OCI-LY7 (cell line): Measurements from ENCODE around the gene CCSAP. TPM values are rescaled to one million over a fixed set of nuclear protein-coding genes. Genes with fewer than 3 reads are reported as not detected.

Experiments used
- BruUV-seq: library from RNA; stranded (reverse); fragments of 400-500 nt; replicated peaks from 2 replicates; lab custom pipeline; 2021; lab: Mats Ljungman, UMichigan
- CTCF ChIA-PET: fragments of 300-600 bp; sonication (Branson Sonifier 250); formaldehyde crosslinking; loops from one replicate; lab custom pipeline; 2022; ENCODE audit warnings: antibody characterized with exemption; ENCODE audit not compliant: unreplicated experiment; lab: Charles Lee
- POLR2A ChIA-PET: fragments of 300-600 bp; sonication (Branson Sonifier 250); formaldehyde crosslinking; loops from one replicate; lab custom pipeline; 2022; ENCODE audit warnings: antibody characterized with exemption; lab: Charles Lee
- DNase-seq: peaks from one replicate; pipeline ENCODE4 v3.0.0-alpha.2; 2015; ENCODE audit warnings: low spot score
- H2AFZ ChIP-seq: fragments of 200-600 bp; sonication (generic), shearing (Covaris generic); 2 replicates; pipeline ENCODE4 v1.6.1; 2014; ENCODE audit warnings: mild to moderate bottlenecking, antibody characterized with exemption, low read length, moderate library complexity
- H3K27ac ChIP-seq: fragments of 200-600 bp; sonication (generic); 2 replicates; pipeline ENCODE4 v1.5.1; 2014; ENCODE audit warnings: mixed run types, low read depth, mild to moderate bottlenecking, moderate library complexity, low read length, inconsistent platforms; ENCODE audit not compliant: poor library complexity, severe bottlenecking
- H3K36me3 ChIP-seq: fragments of 200-600 bp; sonication (generic); 2 replicates; pipeline ENCODE4 v1.6.1; 2014; ENCODE audit warnings: mild to moderate bottlenecking, antibody characterized with exemption, low read length, moderate library complexity, mixed read lengths; ENCODE audit not compliant: insufficient read depth
- H3K4me1 ChIP-seq: fragments of 200-600 bp; sonication (generic); 2 replicates; pipeline ENCODE4 v1.5.1; 2014; ENCODE audit warnings: mild to moderate bottlenecking, low read length; ENCODE audit not compliant: insufficient read depth, poor library complexity, severe bottlenecking
- H3K4me2 ChIP-seq: fragments of 200-600 bp; sonication (generic); 2 replicates; pipeline ENCODE4 v1.6.1; 2014; ENCODE audit warnings: mild to moderate bottlenecking, low read length
- H3K4me3 ChIP-seq: fragments of 200-600 bp; sonication (generic); 2 replicates; pipeline ENCODE4 v1.5.1; 2014; ENCODE audit warnings: mild to moderate bottlenecking, low read depth, low read length; ENCODE audit not compliant: poor library complexity, severe bottlenecking
- H3K79me2 ChIP-seq: fragments of 200-600 bp; sonication (generic); 2 replicates; pipeline ENCODE4 v1.6.1; 2016; ENCODE audit warnings: low read depth, mild to moderate bottlenecking, low read length, moderate library complexity, mixed read lengths; ENCODE audit not compliant: insufficient read depth
- H3K9me2 ChIP-seq: fragments of 200-600 bp; sonication (generic); 2 replicates; pipeline ENCODE4 v1.6.1; 2016; ENCODE audit warnings: mild to moderate bottlenecking, low read length, mixed read lengths; ENCODE audit not compliant: insufficient read depth
- H3K9me3 ChIP-seq: fragments of 200-600 bp; sonication (generic); 2 replicates; pipeline ENCODE4 v1.6.1; 2014; ENCODE audit warnings: mild to moderate bottlenecking, mixed run types, low read length, mixed read lengths
- H4K20me1 ChIP-seq: fragments of 200-600 bp; sonication (generic); 2 replicates; pipeline ENCODE4 v1.6.1; 2014; ENCODE audit warnings: mild to moderate bottlenecking, antibody characterized with exemption, low read length, moderate library complexity, mixed read lengths; ENCODE audit not compliant: insufficient read depth
- CTCF ChIP-seq: fragments of 200-600 bp; sonication (generic); conservative IDR thresholded peaks from 2 replicates; pipeline ENCODE4 v1.5.1; 2014; ENCODE audit warnings: mild to moderate bottlenecking, antibody characterized with exemption, low read length, moderate library complexity, mixed read lengths
- EZH2phosphoT487 ChIP-seq: fragments of 200-600 bp; sonication (generic); IDR thresholded peaks from 2 replicates; pipeline ENCODE4 v1.6.1; 2018; ENCODE audit warnings: low read depth, borderline replicate concordance, mild to moderate bottlenecking, mixed run types, antibody characterized with exemption, low read length, moderate library complexity, mixed read lengths
- intact Hi-C: fragments of 100-400 bp; cut with micrococcal nuclease; formaldehyde crosslinking; loops from one replicate; pipeline ENCODE4 v1.10.0; 2022; ENCODE audit not compliant: unreplicated experiment
- total RNA-seq, 2 experiments: library from RNA; depleted of rRNA in 1 of 2; stranded (reverse); fragments of >200 nt in 1 of 2; shearing (Covaris generic) in 1 of 2; gene quantifications; 2 replicates each; pipeline ENCODE4 v1.2.3, GENCODE V29; 2014 to 2022

CCSAP gene
- total RNA-seq, 2 experiments from 2014 or later = 10.5 to 15.7 TPM

GRCh38 chr1:229288516-229288915 lies 54.3 kb downstream of the CCSAP start:
- Histone ChIP-seq H3K27ac (no peak overlapping the region), H3K4me3 (no peak overlapping the region), H3K9me3 (no peaks in the 10 kb centered on the region), H3K9me2 (no peaks in the 10 kb centered on the region), H2AFZ (no peak overlapping the region), H4K20me1 (0 out of 2 replicates have a peak, but pooled peaks cover 6% of the 10 kb centered on the region), H3K79me2 (no peaks in the 10 kb centered on the region), H3K4me1 (no peaks in the 10 kb centered on the region), H3K36me3 (peaks cover 13% of the 10 kb centered on the region), H3K4me2 (no peak overlapping the region)
- ChIA-PET CTCF (no interaction called here), POLR2A (interaction anchor here (1.1 kb wide), 1 partner anchor 32 kb away, joined by 3 read pairs; no protein-coding TSS in a partner anchor)
- TF ChIP-seq CTCF = no peak
- TF ChIP-seq EZH2phosphoT487 = no peak
- DNase-seq = no peak
- no TSS peak for BruUV-seq
- intact Hi-C loops = no loop called here

- intact Hi-C loops = no loop called here
- no peak overlapping the region for H3K4me3 ChIP-seq
- no peaks in the 10 kb centered on the region for H3K4me1 ChIP-seq
- POLR2A ChIA-PET = no interaction called here
- H3K36me3 ChIP-seq = peaks cover 13% of the 10 kb centered on the region
- 0 out of 2 replicates have a peak, but pooled peaks cover 6% of the 10 kb centered on the region for H4K20me1 ChIP-seq
- no peak for TF ChIP-seq CTCF
- TF ChIP-seq EZH2phosphoT487 = no peak
- H3K27ac ChIP-seq = no peak overlapping the region
- H2AFZ ChIP-seq = no peak overlapping the region
- no peaks in the 10 kb centered on the region for H3K9me2 ChIP-seq
- no peaks in the 10 kb centered on the region for H3K79me2 ChIP-seq
- no peak for DNase-seq
- H3K9me3 ChIP-seq = peaks cover 4% of the 10 kb centered on the region; the same call in 1 of the 2 replicates
- CTCF ChIA-PET = no interaction called here
- BruUV-seq = no TSS peak
- no peak overlapping the region for H3K4me2 ChIP-seq
These were observed 55.6 kb downstream of the CCSAP start for GRCh38 chr1:229287267-229287666.

- CTCF ChIA-PET = no interaction called here
- TF ChIP-seq EZH2phosphoT487 (no peak), CTCF (no peak)
These were observed 56.6 kb downstream of the CCSAP start for GRCh38 chr1:229286099-229286766.

More at GRCh38 chr1:229286099-229286766, 56.6 kb downstream of the CCSAP start:
- Histone ChIP-seq H3K27ac (no peak overlapping the region), H3K36me3 (peaks cover 12% of the 10 kb centered on the region), H2AFZ (no peak overlapping the region), H3K9me2 (no peaks in the 10 kb centered on the region), H3K4me1 (no peaks in the 10 kb centered on the region), H3K4me2 (no peak overlapping the region), H3K9me3 (peaks cover 5% of the 10 kb centered on the region; the same call in 1 of the 2 replicates), H4K20me1 (0 out of 2 replicates have a peak, but pooled peaks cover 6% of the 10 kb centered on the region), H3K79me2 (no peaks in the 10 kb centered on the region; the same call in 1 of the 2 replicates), H3K4me3 (no peak overlapping the region)
- intact Hi-C loops = no loop called here
- DNase-seq = no peak
- POLR2A ChIA-PET = no interaction called here
- no TSS peak for BruUV-seq
